A549 treated with AZD2906 at 1 μM for 4 hours (cell line): ENCODE measurements around the gene RAP1A. TPM values are rescaled to one million over a fixed set of nuclear protein-coding genes. Genes with fewer than 3 reads are reported as not detected.

ENCODE experiments used
- total RNA-seq: library from RNA; stranded (reverse); fragments of 200-300 nt; extraction: Qiagen RNA extraction; gene quantifications from 5 replicates; pipeline ENCODE4 v1.2.3, GENCODE V29; 2022

The RAP1A gene
- total RNA-seq = 28.7 to 37.1 TPM (median 33.7 TPM) in 5 replicates

DNA sequence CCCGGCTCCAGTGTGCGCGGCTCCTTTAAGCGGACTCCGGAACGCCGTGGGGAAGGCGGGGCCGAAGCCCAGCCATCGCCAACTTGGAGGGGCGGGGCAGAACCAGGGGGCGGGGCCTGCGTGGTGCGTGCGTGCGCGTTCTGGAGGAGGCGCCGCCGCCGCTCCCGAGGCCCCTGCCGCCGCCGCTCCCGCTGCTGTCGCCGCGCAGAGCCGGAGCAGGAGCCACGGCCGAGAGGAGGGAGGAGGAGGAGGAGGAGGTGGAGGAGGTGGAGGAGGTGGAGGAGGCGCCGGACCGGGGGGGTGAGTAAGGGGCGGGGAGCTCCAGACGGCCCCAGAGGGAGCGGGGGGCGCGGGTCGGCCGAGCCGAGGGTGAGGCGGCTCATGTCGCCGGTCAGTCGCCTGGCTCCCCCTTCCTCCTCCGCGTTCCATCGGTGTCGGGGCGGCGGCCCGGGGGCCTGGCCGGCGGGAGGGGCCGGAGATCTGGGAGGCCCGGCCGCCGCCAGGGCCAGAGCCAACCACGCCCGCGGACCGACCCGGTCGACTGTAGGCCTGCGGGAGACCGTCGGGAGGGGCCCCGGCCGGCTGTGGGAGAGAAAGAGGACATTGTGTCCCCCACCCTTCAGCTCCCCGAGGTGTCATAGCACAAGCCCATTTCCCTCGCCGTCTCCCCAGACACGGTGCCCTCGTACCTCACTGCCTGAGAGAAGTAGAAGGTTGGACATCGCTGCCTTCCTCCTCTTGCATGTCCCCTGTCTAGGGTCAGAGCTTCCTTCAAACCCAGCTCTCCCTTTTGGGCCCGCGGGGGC is at the start of gene RAP1A:
RAP1A (plus strand) TSS at position 155 of the 806 bp plus-strand sequence. CDS start 71,572 bp downstream, outside the sequence.

DNA sequence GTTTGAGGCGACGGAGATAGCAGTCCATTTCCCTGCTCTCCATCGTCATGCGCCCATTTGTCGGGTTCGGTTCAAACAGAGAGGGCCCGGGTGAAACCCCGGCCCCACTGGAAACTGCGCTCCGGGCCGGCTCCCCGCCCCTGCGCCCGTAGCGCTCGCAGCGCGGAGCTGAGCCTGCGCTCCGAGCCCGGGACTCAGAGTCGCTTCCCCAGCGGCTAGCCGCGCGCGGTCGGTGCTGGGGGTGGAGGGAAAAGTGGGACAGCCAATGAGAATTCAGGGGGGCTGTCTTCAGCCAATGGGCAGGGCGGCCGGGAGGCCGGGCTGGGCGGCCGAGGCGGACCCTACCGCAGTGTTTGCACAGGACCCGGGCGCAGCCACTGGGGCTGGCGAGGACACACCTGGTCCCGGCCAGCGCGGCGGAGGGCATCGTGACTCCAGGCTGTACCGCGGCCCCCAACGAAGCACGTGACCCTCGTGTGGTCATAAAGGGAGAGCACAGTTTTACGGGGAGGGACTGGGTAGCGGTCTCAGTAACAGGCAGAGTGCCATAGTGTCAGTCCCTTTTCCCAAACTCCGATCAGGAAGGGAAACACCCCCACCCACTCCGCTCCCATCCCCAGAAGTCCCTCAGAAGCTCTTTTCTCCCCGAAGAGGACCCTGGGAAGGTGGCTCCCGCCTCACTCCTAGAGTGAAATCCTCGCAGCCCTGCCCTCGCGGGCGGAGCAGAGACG is 119.8 kb downstream of the RAP1A start, which contains the start of gene INKA2:
INKA2 (minus strand) TSS at position 202 of the 731 bp plus-strand sequence; CDS start at position 49, 153 bp downstream.

GRCh38 chr1:111755331-111756123 is 135.9 kb downstream of the RAP1A start, which contains the start of gene DDX20:
TSS of gene DDX20 (plus strand) at chr1:111755901. CDS start at chr1:111755925, 24 bp downstream.

Other genes starting within 250 kb of the RAP1A start
- gene OVGP1, start 192.1 kb upstream of the RAP1A start, total RNA-seq = 0.80 to 1.2 TPM (median 0.97 TPM) in 5 replicates
- 33.8 to 50.4 TPM (median 47.0 TPM) in 5 replicates for gene WDR77, start 170.5 kb upstream of the RAP1A start, total RNA-seq
- gene ATP5PB, start 170.3 kb upstream of the RAP1A start, total RNA-seq = 229 to 276 TPM (median 243 TPM) in 5 replicates
- gene C1orf162, start 145.8 kb upstream of the RAP1A start, total RNA-seq = 0.06 to 0.24 TPM (median 0.11 TPM) in 5 replicates
- not detected in 5 replicates for gene ADORA3, start 116.2 kb upstream of the RAP1A start, total RNA-seq
- 0.08 TPM in 1 of 5 replicates, not detected in the others for gene TMIGD3, start 116.2 kb upstream of the RAP1A start, total RNA-seq
- gene INKA2, start 119.6 kb downstream of the RAP1A start, total RNA-seq = 1.9 to 2.4 TPM (median 2.1 TPM) in 5 replicates
- 8.3 to 10.8 TPM (median 8.7 TPM) in 5 replicates for gene DDX20, start 136.1 kb downstream of the RAP1A start, total RNA-seq